BJ (cell line): ENCODE measurements around the gene C10orf105. TPM values are rescaled to one million over a fixed set of nuclear protein-coding genes. Genes with fewer than 3 reads are reported as not detected.

Experiments used
- CTCF ChIA-PET: fragments of 350-600 bp; formaldehyde crosslinking; extraction: SDS; loops from one replicate; lab custom pipeline; 2021; ENCODE audit warnings: antibody characterized with exemption, inconsistent platforms; lab: Yijun Ruan, JAX
- POLR2A ChIA-PET: fragments of 300-600 bp; sonication (Branson Sonifier 250); formaldehyde crosslinking; extraction: SDS; loops from one replicate; lab custom pipeline; 2021; ENCODE audit warnings: antibody characterized with exemption; lab: Charles Lee
- DNase-seq: peaks from one replicate; pipeline ENCODE4 v3.0.0-alpha.2; 2011; ENCODE audit warnings: low read depth
- H3K27me3 ChIP-seq: 2 replicates; pipeline ENCODE4 v1.6.0; 2011; ENCODE audit warnings: low read length; ENCODE audit not compliant: control insufficient read depth, insufficient read depth
- H3K36me3 ChIP-seq: 2 replicates; pipeline ENCODE4 v1.5.1; 2011; ENCODE audit warnings: low read length; ENCODE audit not compliant: control insufficient read depth, insufficient read depth
- H3K4me3 ChIP-seq: 2 replicates; pipeline ENCODE4 v1.5.1; 2011; ENCODE audit warnings: low read depth, mild to moderate bottlenecking, control low read depth, low read length
- CTCF ChIP-seq: IDR thresholded peaks from 2 replicates; pipeline ENCODE4 v1.5.1; 2011; ENCODE audit warnings: low read depth, mild to moderate bottlenecking, control low read depth, inconsistent platforms, low read length, moderate library complexity; ENCODE audit not compliant: insufficient read depth
- polyA plus RNA-seq: library from polyadenylated mRNA; depleted of rRNA; stranded (reverse); fragments of >200 nt; gene quantifications from 2 replicates; pipeline ENCODE4 v1.2.3, GENCODE V29; 2011; rRNA removed

C10orf105 gene
- polyA plus RNA-seq, 1 experiment: 1.1 TPM

- peaks cover 2% of the 10 kb centered on the region; the same call in 1 of the 2 replicates for H3K27me3 ChIP-seq
- ChIA-PET POLR2A (no interaction called here), CTCF (interaction anchor here (1.4 to 1.8 kb wide), 2 partner anchors 31 to 109 kb away, joined by 4 to 6 read pairs; no protein-coding TSS in a partner anchor)
- no peak for TF ChIP-seq CTCF
- no peak for DNase-seq
- no peaks in the 10 kb centered on the region for H3K36me3 ChIP-seq
- no peak overlapping the region for H3K4me3 ChIP-seq
Measured at GRCh38 chr10:71665456-71665855, 54.1 kb downstream of the C10orf105 start.

- Histone ChIP-seq H3K4me3 (no peak overlapping the region), H3K36me3 (no peaks in the 10 kb centered on the region), H3K27me3 (peaks cover 3% of the 10 kb centered on the region; the same call in 1 of the 2 replicates)
- POLR2A ChIA-PET: no interaction called here
- no peak for TF ChIP-seq CTCF
- CTCF ChIA-PET: interaction anchor here (1.2 to 1.8 kb wide), 3 partner anchors 10 to 110 kb away, joined by 3 to 6 read pairs (median 4); no protein-coding TSS in a partner anchor
- no peak for DNase-seq
Measured at GRCh38 chr10:71664585-71664984, 55.0 kb downstream of the C10orf105 start.

GRCh38 chr10:71663311-71663710 is 56.3 kb downstream of the C10orf105 start:
- ChIA-PET CTCF (no interaction called here), POLR2A (no interaction called here)
- TF ChIP-seq CTCF: no peak
- no peak for DNase-seq
- H3K4me3 ChIP-seq: no peak overlapping the region
- no peaks in the 10 kb centered on the region for H3K36me3 ChIP-seq
- H3K27me3 ChIP-seq: peaks cover 4% of the 10 kb centered on the region

- no peaks in the 10 kb centered on the region for H3K36me3 ChIP-seq
- TF ChIP-seq CTCF: no peak
Measured at GRCh38 chr10:71661779-71662336, 57.7 kb downstream of the C10orf105 start.

More at GRCh38 chr10:71661779-71662336, 57.7 kb downstream of the C10orf105 start:
- ChIA-PET POLR2A (no interaction called here), CTCF (no interaction called here)
- Histone ChIP-seq H3K27me3 (peaks cover 7% of the 10 kb centered on the region), H3K4me3 (no peak overlapping the region)
- DNase-seq: no peak

Other genes starting within 250 kb of the C10orf105 start
- 78.7 and 169 TPM in 2 replicates for gene VSIR, start 53.7 kb upstream of the C10orf105 start, polyA plus RNA-seq
- 1,482 and 1,979 TPM in 2 replicates for gene PSAP, start 131.5 kb upstream of the C10orf105 start, polyA plus RNA-seq
- 15.3 and 20.9 TPM in 2 replicates for gene CHST3, start 244.6 kb upstream of the C10orf105 start, polyA plus RNA-seq